HG02970 (cell line): ENCODE measurements around the gene NALF2.

Experiments used
- ATAC-seq: cut with Tn5 transposase; IDR thresholded peaks from one replicate; pipeline ENCODE4 v1.9.1; 2021; ENCODE audit warnings: mild to moderate bottlenecking, moderate library complexity, moderate number of reproducible peaks; ENCODE audit not compliant: unreplicated experiment, low FRiP score

NALF2 gene

DNA sequence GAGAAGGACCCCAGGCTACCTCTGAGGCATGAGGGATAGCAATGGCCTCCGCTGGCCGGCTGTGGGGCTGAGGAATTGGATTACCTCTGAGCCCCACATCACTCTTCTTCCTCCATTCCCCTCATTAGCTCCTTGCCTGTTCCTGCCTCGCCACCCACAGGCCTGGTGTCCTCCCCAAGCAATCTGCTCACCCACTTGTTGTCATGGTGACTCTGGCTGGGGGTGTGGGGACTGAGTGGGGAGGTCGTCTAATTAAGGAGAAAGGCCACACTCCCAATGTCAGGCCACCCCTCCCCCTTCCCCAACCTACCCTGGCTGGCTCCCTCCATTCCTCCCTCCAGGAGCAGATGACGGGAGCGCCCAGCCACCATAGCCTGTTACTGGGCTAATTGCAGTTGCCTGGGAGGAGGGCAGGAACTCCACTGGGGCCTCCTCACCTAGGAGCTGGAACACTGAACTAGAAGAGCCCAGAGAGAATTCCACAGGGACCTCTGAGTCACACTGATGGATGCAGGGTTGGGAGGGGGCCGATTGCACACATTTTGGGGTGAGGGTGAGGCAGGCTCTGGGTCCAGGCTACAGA, 20.7 kb downstream of the NALF2 start:
- ATAC-seq = no peak

DNA sequence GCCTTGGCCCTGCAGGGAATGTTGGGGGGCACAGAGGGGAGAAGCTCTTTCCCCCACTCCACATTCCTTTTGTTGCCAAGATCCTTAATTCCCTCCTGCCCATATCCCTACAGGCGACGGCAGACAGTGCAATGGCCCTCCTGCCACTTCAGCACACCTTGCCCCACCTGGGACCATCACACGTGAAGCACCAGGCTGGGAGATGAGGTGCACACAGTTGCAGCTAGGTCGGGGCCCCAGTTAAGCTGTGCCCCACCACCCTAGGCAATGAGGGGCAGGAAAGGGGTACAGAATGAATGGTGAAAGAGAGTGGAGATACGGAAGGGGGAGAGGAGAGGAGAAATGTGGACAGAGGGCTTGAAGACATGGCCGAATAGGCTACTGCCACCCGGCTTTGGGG, 26.2 kb downstream of the NALF2 start:
- no peak for ATAC-seq

DNA sequence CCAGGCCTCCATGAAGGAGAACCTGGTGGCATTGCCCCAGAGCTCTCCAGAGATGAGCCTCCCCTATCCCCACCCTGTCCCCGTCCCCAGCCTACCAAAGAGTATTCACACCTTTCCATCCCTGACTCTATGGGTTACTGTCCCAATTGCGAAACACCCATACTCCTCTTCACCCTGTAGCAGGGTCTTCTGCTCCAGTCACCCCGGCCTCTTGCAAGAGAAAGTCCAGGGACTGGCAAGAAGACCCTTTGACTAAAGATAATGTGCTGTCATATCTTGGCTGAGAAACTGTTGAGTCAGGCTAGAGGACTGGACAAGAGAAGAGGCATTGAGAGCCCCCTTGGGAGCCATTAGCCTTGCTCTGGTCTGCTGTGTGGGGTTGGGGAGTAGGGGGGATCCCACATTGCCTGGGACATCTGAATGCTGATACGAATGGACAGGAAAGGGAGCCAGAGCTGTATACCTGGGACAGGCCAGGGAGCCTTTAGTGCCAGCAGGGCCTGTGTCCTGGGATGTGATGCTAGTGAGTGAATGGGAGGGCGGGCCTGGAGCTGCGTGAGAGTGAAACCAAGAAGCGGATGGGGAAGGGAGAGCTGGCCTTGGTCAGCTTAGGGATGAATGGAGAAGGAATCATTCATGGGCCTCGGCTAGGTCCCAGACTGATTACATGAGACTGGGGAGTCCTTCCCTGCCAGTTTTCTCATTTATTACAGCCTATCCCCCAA, 27.1 kb downstream of the NALF2 start:
- no peak for ATAC-seq

DNA sequence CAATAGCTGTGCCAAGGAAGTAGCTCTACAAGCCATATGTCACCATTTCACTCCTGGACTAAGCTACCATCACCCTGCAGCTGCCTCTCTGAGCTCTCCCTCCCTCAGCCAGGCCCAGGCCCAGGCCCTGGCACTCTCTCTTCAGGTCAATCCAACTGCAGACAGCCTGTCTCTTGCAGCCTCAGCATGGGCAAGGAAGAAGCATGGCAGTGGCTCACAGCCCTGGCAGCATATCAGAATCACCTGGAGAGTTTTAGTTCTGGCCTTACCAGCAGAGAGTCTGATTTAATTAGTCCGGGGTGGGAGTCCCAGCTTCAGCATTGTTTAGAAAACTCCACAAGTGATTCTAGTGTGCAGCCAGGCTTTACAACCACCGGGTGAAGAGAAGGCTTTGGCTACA, 31.5 kb downstream of the NALF2 start:
- no peak for ATAC-seq

DNA sequence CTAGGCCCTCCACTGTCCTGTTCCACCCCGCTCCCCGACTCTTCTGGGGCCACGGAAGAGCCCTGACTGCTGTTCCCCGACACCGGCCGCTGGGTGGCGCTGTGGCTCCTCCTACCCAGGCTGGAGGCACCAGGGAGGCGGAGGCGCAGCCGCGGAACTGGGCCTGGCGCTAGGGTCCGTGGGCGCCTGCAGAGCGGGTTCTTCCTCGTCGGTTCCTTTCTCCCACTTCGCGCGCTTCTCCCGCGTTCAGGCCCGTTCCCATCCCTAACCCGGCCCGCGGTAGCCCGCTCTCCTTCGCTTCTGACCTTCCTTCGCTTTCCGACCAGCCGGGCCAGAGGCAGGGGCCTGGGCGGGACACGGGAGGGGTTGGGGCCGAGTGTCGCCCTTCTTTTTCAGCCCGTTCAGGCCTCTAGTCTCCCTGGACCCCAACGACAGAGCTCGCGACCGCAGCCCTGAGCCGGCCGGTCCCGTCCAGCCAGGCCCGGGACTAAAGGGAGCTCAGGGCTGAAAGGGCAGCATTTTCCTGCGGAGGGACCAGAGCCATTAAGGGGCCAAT, 34.3 kb downstream of the NALF2 start:
- no peak for ATAC-seq

DNA sequence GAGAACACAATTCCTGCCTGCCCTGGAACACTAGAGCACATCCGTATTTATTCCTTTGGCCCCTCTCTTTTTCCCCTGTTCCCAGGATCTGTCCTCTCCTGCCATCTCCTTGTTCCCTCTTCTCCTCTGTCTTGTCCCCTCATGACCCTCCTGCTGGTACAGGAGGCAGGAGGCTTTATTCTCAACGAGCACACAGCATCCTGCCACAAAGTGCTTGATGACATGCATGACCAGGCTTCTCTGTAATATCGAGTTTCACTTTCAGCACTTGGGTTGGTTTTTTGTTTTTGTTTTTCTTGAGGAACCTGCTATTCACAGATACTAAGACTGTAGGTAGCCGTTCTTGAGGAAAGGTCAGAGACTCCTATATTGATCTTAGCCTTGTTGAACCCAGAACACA, 35.3 kb downstream of the NALF2 start:
- no peak for ATAC-seq

DNA sequence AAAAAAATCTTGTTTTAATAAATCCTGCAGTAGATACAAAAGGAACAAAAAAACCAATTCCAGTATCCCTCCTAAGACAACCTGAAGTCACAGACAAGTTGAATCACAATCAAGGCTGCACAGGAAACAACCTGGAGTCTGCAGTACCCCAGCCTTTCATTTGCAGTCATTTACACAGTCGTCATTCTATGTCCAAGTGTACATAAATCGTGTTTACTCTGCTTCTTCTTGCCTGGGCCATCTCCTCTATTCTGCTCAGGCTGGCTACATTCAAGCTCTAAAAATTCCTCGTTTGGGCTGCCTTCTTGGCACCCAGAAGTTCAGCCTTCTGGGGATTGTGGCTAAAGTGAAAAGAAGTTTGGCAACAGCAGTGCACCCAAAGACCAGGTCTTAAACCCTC, 37.8 kb downstream of the NALF2 start:
- ATAC-seq = no peak

DNA sequence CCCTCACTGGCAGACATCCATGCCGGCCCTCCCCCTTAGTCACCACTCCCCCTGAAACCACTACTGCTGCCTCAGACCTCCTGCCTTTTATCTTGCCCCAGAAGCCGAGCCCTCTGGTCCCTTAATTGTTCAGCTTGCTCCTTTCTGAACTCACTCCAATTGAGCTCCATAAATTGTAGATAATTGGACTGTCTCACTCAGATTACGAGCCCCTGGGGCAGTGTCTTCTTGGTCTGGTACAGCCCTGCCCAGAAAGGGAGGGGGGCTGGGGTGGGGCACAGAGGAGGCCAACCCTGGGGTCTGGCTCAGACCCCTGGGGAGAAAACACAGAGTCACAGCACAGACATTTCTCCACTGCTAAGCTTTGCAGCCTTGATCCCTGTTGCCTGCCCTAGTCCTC, 39.4 kb downstream of the NALF2 start:
- no peak for ATAC-seq

DNA sequence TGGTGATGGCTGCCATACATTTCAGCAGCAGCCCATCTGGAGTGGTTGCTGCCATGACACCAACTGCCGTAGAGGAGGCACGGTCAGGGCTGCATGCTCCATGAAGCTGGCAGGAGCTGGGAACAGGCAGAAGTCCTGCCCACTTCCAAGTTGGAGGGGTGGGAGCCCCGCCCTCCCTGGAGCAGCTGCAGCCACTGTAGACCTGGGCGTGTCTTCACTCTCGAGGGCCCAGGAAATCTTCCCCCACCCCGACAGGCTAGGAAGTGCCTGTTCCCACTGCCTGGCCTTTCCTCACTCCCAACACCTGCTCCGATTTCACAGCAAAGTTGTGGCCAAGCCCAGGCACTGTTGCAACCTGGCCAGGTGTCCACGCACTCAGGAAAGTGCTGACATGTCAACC, 42.3 kb downstream of the NALF2 start:
- no peak for ATAC-seq

DNA sequence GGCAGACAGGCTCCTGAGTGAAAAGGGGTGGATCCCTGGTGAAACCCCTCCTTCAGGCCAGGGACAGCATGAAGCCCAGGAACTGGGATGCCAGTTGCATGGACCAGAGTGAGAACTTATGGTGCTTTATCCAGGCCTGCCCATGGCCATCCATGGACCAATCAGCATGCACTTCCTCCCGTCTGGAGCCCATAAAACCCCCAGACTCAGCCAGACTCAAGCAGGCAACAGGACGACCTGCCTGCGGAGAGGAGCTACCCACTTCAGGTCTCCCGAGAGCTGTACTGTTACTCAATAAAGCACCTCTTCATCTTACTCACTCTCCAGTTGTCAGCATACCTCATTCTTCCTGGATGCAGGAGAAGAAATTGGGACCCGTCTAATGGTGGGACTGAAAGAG, 42.9 kb downstream of the NALF2 start:
- ATAC-seq = no peak

DNA sequence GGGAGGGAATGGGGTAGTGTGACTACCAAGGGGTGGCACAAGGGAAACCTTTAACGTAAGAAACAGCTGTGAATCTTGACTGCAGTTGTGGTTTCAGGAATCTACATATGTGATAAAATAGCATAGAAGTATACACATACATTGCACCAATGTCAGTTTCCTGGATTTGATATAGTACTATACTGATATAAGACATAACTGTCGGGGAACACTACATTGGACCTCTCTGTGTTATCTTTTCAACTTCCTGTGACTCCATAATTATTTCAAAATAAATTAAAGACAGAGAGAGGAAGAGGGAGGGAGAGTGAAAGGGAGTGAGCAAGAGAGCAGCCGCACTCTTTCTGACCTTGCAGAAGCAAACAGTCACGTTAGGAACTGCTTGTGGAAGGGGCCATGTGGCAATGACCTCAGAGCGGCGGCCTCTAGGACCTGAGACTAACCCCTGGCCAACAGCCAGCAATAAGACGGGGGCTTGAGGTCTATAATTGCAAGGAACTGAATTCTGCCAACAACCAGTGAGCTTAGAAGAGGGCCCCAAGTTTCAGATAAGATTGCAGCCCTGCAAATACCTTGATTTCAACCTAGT, 47.4 kb downstream of the NALF2 start:
- ATAC-seq = no peak

DNA sequence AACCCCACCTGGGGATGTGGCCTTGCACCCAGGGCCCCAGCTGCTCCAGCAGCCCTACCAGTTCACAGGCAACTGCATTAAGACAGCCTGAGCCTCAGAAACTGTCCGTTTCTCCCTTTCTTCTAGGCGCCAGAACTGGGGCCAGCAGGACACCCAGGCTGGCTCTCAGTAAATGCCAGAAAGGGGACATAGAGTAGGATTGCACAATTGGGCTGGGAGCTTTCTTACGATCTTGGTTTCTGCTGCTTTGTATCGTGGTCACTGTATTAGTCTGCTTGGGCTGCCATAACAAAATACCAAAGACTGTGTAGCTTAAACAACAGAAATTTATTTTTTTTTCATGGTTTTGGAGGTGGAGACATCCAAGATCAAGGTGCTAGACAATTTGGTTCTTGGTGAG, 48.4 kb downstream of the NALF2 start:
- no peak for ATAC-seq
